Occipital lobe (tissue), 2 donors: Measurements from ENCODE around the gene OSMR. TPM values are rescaled to one million over a fixed set of nuclear protein-coding genes. Genes with fewer than 3 reads are reported as not detected.

Source experiments
- DNase-seq: peaks from one replicate; lab custom pipeline; 2025; lab: John Stamatoyannopoulos, UW
- total RNA-seq: library from RNA; depleted of rRNA; stranded (reverse); fragments of >200 nt; gene quantifications from one replicate; pipeline ENCODE4 v1.2.3, GENCODE V29; 2014

The OSMR gene
- total RNA-seq, 1 donor from 2014 or later, result 2.0 TPM

DNA sequence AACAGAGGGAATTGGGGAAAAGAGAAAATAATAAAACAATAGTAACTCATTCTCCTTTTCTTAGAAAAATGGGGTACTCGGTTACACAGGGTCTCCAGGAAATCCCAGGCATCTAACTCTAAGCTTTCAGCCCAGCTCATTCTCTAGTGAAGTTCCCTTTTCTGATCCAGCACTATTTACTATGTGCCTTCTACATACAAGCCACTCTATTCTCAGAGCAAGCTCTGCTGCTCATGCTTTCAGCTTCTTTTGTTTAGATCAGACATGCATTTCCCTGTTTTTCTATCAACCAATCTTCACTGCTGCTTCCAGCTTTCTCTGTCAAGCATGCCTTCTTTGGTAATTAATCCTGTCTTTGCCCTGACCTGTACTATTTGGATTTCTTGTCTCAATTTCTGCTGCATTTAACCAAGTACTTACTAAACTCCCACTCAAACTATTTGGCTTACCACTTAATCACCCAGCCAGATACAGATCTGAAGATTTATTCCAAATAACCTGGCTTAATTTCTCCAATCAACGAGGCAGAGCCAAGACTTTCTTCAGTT, 25.3 kb downstream of the OSMR start:
- no peak for DNase-seq

DNA sequence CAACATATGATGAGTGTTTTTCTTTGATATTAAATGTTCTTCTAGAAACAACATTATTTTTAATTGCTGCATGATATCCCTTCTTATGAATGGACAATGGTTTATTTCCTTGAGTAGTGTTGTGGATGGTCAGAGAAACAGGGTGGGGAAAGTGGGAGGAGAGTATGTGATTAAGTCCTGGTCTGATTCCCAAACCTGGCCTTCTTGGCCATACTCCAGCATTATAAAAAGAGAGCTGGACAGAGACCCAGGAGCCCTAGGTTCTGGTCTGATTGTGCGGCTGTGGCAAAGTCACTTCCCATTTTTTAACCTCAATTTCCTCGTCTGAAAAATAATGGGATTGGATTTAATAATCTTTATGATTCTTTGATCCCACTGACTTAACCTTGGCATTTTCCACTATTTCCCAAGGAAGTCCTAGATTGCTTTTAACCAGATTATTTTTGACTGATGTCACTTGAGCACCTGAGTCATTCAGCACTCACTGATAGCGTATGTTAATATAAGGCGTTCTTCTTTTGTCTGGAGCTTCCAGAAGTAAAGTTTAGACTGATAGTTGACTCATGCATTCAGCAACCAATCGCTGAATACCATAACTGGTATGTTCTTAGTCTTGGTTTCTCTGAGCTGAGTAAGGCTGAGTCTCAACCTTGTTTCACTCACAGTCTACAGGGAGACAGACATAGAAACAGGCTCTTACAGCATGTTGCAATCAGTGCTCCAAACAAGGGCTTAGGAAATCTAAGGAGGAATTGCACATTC, 26.2 kb downstream of the OSMR start:
- no peak for DNase-seq

DNA sequence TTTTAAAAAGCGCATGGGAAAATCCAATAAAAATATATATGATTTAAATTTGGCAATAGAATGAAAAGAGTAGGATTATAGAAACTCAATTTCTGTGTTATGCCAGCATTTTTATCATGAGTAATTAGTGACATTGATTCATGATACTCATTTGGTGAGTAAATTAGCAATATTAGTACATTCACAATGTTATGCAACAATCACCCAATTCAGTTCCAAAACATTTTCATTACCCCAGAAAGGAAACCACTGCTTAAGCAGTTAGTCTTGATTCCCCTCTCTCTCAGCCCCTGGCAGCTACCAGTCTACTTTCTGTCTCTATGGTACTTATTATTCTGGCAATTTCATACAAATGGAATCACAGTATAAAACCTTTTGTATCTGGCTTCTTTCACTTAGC, 27.0 kb downstream of the OSMR start:
- DNase-seq, result no peak

DNA sequence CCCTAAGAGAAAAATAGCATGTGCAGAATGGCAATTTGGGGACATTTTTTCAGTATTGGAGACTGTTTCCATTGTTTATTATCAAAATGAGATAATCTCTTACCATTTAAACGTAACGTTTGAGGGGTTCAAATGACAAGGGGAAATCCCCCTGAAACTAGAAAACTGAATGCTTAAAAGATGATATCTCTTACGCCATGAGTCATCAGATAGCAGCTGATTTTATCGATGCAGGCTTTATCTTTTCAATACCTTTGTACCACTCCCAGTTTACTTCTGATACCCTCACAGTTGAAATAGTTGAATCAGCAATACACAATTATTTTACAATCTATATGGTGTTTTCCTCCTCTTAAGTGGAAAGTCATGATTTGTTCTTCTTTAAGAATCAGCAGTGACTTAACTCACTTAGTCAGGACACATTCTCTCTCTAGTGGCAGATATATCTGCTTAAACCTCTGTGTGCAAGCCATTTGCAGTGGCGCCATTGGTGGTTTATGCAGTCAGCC, 29.2 kb downstream of the OSMR start:
- no peak for DNase-seq

DNA sequence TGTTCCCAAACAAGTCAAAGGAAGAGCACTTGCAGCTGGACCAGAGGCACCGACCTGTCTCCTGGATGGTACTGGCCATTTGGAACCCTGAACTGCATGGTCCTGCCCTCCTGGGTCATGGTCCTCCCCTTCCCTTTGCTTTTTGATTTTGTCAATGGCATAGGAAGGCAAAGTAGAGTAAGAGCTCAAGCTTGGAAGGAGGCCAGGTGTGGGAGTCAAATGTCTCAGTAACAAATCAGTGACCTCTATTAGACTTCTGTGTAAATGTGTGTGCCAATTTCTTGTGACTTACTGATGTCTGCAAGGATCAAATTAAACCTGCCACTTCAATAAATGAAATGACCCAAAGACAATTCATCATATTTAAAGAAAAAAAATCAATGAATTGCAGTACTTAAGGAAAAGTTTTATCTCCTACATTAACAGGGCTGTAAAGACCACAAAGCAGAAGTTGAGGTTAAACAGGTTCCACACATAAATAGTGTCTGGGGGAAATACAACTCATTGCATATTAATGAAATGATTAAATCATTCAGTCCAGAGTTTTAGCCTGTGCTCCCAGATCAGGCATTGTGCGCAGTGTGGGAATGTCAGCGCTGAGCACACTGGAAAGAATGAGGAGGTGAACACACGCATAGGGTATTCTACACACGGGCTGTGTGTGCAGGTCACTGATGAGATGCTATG, 32.7 kb downstream of the OSMR start:
- DNase-seq, result no peak

DNA sequence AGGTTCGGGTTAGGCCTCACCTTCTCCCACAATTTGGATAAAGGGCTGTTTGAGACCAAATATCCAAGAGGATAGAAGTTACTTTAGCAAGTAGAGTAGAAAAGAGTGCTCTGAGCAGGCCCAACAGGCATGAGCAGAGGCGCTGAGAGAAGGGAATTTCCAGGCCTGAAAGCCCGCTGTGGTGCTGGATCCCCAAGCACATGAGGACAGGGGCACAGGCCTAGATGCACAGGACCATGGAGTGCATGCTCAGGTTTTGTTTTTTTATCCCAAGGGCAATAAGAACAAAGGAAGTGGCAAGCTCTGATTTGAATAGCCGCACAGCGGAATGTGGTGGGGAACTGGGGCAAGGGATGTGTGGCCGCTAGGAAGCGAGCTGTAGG, 33.3 kb downstream of the OSMR start:
- no peak for DNase-seq

DNA sequence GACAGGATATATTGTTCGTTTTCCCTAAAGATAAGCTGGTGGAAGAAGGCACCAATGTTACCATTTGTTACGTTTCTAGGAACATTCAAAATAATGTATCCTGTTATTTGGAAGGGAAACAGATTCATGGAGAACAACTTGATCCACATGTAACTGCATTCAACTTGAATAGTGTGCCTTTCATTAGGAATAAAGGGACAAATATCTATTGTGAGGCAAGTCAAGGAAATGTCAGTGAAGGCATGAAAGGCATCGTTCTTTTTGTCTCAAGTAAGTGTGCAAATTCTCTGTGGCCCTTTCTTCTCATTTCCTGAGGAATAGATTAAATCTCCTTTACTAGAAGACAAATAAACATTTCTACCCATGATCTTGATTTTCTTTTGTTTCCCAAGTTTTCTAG, 38.0 kb downstream of the OSMR start:
- no peak for DNase-seq

DNA sequence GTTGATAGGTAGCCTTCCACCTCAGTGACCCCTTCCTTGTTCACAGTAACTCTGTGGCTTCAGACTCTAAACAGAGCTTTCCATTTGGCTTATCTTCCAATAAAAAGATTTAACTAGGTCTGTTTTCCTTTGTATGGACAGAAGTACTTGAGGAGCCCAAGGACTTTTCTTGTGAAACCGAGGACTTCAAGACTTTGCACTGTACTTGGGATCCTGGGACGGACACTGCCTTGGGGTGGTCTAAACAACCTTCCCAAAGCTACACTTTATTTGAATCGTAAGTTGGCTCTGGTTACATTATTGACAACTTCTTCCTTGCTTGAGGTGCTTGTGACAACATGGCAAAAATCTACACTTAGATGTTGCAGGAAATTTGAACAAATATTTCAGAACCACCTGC, 39.4 kb downstream of the OSMR start:
- DNase-seq, result no peak

DNA sequence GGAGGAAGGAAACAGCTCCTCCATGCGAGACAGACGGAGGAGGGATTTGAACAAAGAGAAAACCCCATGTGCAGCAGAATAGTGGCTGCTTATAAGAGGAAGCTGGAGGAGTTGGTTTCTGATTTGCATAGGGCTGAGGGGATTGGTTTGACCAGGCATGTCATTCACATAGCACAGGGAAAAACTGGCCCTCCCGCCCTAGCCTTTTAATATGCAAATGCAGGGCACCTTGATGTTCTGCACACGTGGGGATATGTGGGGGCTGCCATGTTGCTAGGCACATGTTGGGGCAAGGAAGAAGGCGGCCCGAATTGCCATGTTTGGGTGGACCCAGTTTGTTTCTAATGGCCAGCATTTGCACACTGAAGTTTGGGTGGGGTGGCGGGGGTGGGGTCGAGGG, 42.2 kb downstream of the OSMR start:
- DNase-seq, result no peak

DNA sequence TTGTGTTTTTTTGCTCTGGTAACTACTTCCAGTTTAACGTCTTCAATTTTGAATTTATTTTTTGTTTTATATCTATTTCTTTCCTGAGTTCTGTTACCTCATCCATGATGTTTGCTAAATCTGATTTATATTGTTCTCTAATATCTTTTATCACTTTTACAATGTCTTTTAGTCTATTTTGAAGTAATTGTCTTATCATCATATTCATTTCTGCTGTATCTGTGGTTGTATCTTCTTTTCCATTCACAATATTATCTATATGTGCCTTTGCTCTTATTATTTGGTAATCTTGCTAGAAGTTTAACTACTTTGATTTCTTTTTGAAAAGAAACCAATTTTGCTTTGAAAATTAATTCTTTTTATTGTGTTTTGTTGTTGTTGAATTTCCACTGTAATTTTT, 43.6 kb downstream of the OSMR start:
- no peak for DNase-seq

DNA sequence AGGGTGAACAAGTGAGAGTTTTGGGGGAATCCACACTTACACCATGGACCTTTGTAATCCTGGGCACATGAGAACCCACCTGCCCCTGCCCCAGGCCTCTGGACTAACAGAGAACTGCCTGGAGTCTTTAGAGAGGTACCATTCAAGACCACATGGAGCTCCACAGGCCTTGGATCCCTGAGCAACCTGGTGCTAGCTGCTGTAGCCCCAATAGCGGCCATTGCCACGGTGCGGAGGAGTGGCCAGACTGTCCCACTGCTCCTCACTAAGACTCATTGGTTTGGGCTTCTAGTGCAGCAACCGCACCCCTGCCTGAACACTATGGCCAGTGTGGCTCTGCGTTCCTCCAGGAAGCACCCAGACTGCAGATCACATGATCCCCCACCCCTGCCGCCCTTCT, 45.8 kb downstream of the OSMR start:
- DNase-seq, result no peak

DNA sequence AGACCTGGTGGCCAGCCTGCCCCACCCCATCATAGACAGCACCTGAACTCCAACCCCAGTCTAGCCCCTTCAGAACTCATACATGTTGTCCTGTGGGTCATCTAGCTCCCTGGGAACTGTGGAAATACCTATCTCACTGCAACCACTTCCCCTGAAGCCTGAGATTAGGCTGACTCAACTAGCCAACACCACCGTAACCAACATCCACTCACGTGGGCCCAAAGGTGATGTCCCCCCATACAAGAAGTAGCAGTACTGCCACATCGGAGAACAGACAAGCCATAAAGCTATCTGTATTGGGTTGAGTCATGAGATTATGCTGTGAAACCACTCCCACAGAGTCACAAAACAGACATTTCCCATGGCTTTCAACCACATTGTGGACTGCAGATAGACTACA, 46.6 kb downstream of the OSMR start:
- DNase-seq, result no peak

DNA sequence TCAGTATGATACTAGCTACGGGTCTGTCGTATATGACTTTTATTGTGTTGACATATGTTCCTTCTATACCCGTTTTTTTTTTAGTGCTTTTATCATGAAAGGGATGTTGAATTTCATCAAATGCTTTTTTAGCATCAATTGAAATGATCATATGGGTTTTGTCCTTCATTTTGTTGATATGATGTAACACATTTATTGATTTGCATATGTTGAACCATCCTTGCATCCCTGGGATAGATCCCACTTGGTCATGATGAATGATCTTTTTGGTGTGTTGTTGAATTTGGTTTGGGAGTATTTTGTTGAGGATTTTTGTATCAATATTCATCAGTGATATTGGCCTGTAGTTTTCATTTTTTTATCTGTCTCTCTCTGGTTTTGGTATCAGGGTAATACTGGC, 50.9 kb downstream of the OSMR start:
- DNase-seq, result no peak

DNA sequence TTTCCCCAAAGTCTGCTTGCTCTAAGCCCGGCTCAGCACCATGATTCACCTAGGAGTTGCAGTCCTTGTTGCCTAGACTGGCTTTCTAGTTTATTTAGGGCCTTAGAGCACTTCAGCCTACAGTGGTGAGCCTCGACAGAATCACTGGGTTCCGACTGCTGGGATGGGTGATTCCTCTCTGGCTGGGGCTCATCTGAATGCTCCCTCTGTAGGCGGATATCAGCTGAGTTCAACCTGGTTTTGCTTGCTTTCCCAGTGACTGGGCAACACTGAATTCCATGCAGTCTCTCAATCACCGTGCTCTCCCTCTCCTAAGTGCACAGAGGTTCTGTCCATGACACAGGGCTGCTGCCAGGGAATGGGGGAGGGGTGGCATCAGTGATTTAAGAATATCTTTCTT, 54.1 kb downstream of the OSMR start:
- DNase-seq, result no peak

DNA sequence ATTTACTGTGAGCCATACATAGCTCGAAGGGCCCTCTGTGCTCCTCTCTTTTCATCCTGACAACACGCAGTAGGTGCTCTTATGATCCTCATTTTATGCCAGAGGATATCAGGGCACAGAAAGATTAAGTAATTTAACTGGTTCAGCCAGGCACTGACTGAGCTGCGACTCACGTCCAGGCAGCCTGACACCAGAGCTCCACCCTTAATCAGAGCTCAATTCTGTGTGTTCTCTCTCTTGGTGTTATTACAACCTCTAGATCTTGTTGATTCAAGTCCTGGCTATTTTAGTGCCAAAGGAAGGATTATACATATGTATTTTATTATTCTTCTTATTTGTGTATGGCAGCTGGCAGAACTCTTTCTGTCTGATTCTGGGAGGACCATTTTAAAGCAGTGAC, 59.7 kb downstream of the OSMR start:
- no peak for DNase-seq

DNA sequence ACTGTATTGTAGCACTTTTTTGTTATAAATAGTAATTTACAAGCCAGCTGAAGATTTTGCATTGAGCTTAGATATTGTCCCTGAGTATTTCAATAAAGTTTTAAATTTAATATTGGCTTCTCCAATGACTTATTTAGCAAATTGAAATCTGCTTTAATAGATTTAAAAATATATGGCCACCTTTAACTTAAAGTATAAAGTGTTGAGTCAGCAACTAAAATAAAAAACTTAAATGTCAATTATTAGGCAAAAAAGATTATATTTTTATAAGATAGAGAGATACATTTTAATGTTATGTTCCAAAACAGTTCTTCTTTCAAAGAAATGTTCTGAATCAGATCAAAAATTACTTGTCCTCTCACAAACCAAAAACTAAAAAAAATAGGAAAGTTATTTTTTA, 60.7 kb downstream of the OSMR start:
- DNase-seq, result no peak

DNA sequence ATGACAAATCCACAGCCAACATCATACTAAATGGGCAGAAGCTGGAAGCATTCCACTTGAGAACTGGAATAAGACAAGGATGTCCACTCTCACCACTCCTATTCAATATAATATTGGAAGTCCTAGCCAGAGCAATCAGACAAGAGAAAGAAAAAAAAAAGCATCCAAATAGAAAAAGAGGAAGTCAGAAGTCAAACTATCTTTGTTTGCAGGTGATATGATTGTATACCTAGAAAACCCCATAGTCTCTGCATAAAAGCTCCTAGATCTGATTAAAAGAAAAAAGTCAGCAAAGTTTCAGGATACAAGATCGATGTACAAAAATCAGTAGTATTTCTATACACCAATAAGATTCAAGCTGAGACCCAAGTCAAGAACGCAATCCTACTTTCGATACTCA, 66.1 kb downstream of the OSMR start:
- DNase-seq, result no peak

DNA sequence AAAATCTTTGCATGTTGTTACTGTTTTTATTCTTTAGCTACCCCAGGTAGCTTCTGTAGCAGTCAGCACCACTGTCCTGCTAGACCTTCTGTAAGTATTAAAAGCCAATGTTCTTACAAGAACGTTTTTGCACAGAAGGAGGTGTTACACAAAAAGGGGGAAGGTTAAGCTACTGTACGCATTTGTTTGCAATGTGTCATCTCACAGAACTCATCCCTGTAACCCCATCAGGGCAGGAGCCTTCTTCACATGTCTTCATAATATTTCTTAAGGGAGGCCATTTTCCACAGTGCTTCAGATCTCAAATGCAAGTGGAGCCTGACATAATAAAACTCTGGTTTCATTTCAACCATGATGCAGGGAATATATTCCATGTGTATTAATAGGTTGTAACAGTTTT, 67.9 kb downstream of the OSMR start:
- DNase-seq, result no peak

DNA sequence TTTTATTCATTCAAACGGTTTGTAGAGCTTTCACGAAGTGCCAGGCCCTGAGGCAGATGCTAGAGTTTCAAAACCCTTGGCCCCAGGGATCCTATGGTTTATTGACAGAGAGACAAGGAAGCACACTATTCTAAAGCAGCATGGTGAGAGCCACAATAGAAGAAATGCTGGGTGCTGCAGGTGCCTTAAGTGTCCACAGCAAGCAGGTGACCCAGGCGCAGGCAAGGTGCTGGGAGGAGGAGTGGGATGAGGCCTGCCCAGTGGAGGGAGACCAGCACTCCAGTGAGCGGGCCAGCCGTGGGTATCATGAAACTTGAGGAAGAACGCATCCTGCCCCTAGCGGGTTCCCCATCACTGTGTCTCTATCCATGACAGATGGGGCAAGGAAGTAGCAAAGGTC, 71.0 kb downstream of the OSMR start:
- DNase-seq, result no peak

DNA sequence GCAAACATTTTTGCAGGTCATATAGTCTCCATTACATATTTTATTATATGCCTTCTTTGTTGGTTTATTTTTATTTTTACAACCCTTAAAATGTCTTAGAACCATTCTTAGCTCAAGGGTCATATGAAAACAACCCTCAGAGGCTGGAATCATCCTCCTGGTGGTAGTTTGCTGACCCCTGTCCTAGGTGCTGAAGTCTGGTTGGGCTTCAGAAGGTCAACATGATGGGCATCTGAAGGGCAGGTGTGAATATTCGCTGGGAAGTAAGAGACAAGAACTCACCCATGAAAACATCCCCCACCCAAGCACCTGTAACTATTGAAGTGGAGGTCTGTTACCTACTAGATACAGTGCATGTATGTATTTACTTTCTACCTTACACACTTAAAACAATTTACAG, 75.4 kb downstream of the OSMR start:
- DNase-seq, result no peak

DNA sequence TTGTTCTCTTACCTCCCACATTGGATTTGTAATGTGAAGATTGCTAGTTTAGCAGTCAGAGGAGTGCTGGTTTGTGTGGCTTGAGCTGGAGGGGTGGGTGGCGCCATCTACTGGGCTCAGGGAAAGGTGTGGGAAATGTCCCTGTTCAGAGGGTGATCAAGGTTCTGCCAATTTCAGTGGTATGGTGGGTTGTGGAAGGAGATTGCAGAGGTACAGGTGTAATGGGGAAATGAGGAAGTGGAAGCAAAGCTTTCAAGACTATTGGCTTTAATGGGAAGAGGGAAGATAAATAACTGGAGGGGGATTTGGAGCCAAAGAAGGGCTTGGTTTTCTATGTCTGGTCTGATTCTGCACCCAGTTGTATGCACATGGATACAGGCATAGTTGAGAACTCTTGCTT, 76.4 kb downstream of the OSMR start:
- peak; percentile 9 for DNase-seq

DNA sequence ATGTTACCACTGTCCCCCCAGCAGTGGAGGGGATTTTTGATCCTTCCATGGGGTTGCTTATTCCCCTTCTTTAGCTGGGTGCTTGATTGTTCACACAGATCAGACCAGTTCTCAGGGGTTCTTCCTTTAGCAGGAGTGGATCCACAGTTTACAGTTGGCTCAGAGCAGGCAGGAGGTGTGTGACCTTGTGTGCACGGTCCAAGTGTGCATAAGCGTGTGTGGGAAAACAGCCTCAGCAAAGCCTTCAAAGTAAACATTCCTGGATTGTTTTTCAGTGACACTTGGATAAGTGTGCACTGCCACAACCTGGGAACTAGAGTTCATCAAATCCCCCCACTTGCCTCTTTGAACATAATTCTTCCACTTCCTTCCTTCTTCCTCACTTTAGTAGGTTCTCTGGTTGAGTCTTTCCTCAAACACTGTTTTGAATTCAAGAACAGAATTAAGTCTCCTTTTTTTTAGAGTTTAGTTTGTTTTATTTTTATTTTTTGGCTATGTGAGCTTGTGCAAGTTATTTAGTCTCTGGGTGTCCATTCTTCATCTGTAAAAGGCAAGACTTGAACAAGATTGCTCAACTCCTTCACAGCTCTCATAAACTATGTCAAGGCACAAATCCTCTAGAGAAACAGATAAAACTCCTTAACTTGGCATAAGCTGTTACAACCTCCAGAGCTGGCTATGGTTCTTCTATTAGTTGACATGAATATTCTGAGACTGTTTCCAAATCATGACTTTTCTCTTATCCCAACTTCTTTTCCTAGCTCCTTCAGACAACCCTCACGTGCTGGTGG, 78.0 kb downstream of the OSMR start:
- no peak for DNase-seq
